ENCODE measurements around the gene CCDC71L.

DNA sequence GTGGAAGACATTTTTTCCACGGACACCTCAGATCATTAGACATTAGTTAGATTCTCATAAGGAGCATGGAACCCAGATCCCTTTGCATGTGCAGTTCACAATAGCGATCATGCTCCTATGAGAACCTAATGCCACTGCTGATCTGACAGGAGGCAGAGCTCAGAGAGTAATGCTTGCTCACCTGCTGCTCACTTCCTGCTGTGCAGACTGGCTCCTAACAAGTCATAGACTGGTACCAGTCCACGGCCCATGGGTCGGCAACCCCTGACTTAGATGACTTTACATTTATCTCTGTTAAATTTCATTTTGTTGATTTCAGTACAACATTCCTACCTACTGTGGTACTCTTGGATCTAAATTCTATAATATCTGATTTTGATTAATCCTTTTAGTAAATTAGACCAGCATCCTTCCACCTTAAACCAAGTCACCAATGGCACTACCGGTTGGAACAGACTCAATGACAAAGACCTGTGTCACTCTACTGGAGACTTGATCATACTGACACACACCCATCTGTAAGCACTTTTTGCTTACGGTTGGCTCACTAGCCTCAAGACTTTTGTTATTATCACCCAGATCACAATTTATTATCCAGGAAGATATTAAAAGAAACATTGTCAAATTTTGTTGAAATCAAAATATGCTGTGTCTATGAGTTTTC lies 8.0 kb upstream of the CCDC71L start:
- TF ChIP-seq, protein P1, sequence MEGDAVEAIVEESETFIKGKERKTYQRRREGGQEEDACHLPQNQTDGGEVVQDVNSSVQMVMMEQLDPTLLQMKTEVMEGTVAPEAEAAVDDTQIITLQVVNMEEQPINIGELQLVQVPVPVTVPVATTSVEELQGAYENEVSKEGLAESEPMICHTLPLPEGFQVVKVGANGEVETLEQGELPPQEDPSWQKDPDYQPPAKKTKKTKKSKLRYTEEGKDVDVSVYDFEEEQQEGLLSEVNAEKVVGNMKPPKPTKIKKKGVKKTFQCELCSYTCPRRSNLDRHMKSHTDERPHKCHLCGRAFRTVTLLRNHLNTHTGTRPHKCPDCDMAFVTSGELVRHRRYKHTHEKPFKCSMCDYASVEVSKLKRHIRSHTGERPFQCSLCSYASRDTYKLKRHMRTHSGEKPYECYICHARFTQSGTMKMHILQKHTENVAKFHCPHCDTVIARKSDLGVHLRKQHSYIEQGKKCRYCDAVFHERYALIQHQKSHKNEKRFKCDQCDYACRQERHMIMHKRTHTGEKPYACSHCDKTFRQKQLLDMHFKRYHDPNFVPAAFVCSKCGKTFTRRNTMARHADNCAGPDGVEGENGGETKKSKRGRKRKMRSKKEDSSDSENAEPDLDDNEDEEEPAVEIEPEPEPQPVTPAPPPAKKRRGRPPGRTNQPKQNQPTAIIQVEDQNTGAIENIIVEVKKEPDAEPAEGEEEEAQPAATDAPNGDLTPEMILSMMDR (IDR thresholded peaks at IDR 0.05; ENCODE audit: poor library complexity), result no peak
- TF ChIP-seq EZH2 (IDR thresholded peaks at IDR 0.05; ENCODE audit: borderline replicate concordance), result no peak
- no peak for TF ChIP-seq EZH2phosphoT487 (IDR thresholded peaks at IDR 0.05; ENCODE audit: low read depth, severe bottlenecking, unreplicated experiment)

Measured in hepatocyte (in vitro differentiated cells).